Measurements from ENCODE around the gene C16orf92. TPM values are rescaled to one million over a fixed set of nuclear protein-coding genes. Genes with fewer than 3 reads are reported as not detected.

The C16orf92 gene
- total RNA-seq, 1 experiment from 2014 or later = not detected

- intact Hi-C loops (cut with micrococcal nuclease; ENCODE audit: unreplicated experiment) = no loop called here
- DNase-seq (ENCODE audit: low read depth, low spot score) = no peak
These were observed 9.3 kb downstream of the C16orf92 start for GRCh38 chr16:30032083-30032819.

GRCh38 chr16:30033270-30033669 lies 10.3 kb downstream of the C16orf92 start:
- POLR2A ChIA-PET = interaction anchor here (0.6 kb wide), 1 partner anchor 89 kb away, joined by 3 read pairs; no protein-coding TSS in a partner anchor
- Histone ChIP-seq H3K4me3 (ENCODE audit: low read depth in 2 of 2, low read length in 2 of 2) (no peak overlapping the region), H3K27me3 (ENCODE audit: control insufficient read depth, insufficient read depth, low read length) (no peaks in the 10 kb centered on the region), H3K9me3 (ENCODE audit: control insufficient read depth, insufficient read depth, low read depth, low read length) (no peaks in the 10 kb centered on the region), H3K36me3 (ENCODE audit: control insufficient read depth, insufficient read depth, low read length) (no peaks in the 10 kb centered on the region), H3K27ac (ENCODE audit: low read length) (no peak overlapping the region), H3K4me1 (ENCODE audit: control insufficient read depth, insufficient read depth, low read length) (peaks cover 9% of the 10 kb centered on the region)
- no TSS peak for BruUV-seq (replicated peaks)
- DNase-seq (ENCODE audit: low read depth, low spot score) (no peak), ATAC-seq (no peak)
- intact Hi-C loops (cut with micrococcal nuclease; ENCODE audit: unreplicated experiment) = no loop called here
- in situ Hi-C loops (cut with HindIII; ENCODE audit: low pct_unique_long_range_greater_than_20kb, low sequenced_read_pairs) = no loop called here
- CTCF ChIA-PET = no interaction called here
- TF ChIP-seq TCF7L2 (IDR thresholded peaks at IDR 0.05; ENCODE audit: low read depth, low read length) (no peak), POLR2AphosphoS5 (IDR thresholded peaks at IDR 0.05; ENCODE audit: low read depth, low read length) (no peak), SIN3A (IDR thresholded peaks at IDR 0.05; ENCODE audit: borderline replicate concordance, insufficient read depth, low read depth, low read length) (no peak)
- TF ChIP-seq, protein P1, sequence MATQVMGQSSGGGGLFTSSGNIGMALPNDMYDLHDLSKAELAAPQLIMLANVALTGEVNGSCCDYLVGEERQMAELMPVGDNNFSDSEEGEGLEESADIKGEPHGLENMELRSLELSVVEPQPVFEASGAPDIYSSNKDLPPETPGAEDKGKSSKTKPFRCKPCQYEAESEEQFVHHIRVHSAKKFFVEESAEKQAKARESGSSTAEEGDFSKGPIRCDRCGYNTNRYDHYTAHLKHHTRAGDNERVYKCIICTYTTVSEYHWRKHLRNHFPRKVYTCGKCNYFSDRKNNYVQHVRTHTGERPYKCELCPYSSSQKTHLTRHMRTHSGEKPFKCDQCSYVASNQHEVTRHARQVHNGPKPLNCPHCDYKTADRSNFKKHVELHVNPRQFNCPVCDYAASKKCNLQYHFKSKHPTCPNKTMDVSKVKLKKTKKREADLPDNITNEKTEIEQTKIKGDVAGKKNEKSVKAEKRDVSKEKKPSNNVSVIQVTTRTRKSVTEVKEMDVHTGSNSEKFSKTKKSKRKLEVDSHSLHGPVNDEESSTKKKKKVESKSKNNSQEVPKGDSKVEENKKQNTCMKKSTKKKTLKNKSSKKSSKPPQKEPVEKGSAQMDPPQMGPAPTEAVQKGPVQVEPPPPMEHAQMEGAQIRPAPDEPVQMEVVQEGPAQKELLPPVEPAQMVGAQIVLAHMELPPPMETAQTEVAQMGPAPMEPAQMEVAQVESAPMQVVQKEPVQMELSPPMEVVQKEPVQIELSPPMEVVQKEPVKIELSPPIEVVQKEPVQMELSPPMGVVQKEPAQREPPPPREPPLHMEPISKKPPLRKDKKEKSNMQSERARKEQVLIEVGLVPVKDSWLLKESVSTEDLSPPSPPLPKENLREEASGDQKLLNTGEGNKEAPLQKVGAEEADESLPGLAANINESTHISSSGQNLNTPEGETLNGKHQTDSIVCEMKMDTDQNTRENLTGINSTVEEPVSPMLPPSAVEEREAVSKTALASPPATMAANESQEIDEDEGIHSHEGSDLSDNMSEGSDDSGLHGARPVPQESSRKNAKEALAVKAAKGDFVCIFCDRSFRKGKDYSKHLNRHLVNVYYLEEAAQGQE (IDR thresholded peaks at IDR 0.05; ENCODE audit: insufficient read depth in 1 of 2, low read depth in 2 of 2, low read length in 1 of 2) = no peak
- TF ChIP-seq, protein P2, sequence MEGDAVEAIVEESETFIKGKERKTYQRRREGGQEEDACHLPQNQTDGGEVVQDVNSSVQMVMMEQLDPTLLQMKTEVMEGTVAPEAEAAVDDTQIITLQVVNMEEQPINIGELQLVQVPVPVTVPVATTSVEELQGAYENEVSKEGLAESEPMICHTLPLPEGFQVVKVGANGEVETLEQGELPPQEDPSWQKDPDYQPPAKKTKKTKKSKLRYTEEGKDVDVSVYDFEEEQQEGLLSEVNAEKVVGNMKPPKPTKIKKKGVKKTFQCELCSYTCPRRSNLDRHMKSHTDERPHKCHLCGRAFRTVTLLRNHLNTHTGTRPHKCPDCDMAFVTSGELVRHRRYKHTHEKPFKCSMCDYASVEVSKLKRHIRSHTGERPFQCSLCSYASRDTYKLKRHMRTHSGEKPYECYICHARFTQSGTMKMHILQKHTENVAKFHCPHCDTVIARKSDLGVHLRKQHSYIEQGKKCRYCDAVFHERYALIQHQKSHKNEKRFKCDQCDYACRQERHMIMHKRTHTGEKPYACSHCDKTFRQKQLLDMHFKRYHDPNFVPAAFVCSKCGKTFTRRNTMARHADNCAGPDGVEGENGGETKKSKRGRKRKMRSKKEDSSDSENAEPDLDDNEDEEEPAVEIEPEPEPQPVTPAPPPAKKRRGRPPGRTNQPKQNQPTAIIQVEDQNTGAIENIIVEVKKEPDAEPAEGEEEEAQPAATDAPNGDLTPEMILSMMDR (IDR thresholded peaks at IDR 0.05) = no peak

More at GRCh38 chr16:30032083-30032819, 9.3 kb downstream of the C16orf92 start:
- H3K36me3 ChIP-seq (ENCODE audit: control insufficient read depth, insufficient read depth, low read length) = no peaks in the 10 kb centered on the region
- BruUV-seq (replicated peaks) = no TSS peak
- no peak for TF ChIP-seq SIN3A (IDR thresholded peaks at IDR 0.05; ENCODE audit: borderline replicate concordance, insufficient read depth, low read depth, low read length)
- TF ChIP-seq, protein P2 (IDR thresholded peaks at IDR 0.05) = peak; percentile 91
- H3K4me1 ChIP-seq (ENCODE audit: control insufficient read depth, insufficient read depth, low read length) = peaks cover 9% of the 10 kb centered on the region
- H3K4me3 ChIP-seq (ENCODE audit: low read depth in 2 of 2, low read length in 2 of 2) = no peak overlapping the region
- H3K9me3 ChIP-seq (ENCODE audit: control insufficient read depth, insufficient read depth, low read depth, low read length) = no peaks in the 10 kb centered on the region
- ChIA-PET POLR2A (interaction anchor here (0.5 kb wide), 1 partner anchor 16 kb away, joined by 3 read pairs; no protein-coding TSS in a partner anchor), CTCF (interaction anchor here (0.5 to 1.3 kb wide), 13 partner anchors 9 to 332 kb away, joined by 3 to 12 read pairs (median 5); partner anchors contain the start of gene CDIPT)
- no peak overlapping the region for H3K27ac ChIP-seq (ENCODE audit: low read length)
- H3K27me3 ChIP-seq (ENCODE audit: control insufficient read depth, insufficient read depth, low read length) = no peaks in the 10 kb centered on the region
- peak; percentile 72 for ATAC-seq
- in situ Hi-C loops (cut with HindIII; ENCODE audit: low pct_unique_long_range_greater_than_20kb, low sequenced_read_pairs) = no loop called here
